Hepatocyte (in vitro differentiated cells): Measurements from ENCODE around the gene ADORA2A. TPM values are rescaled to one million over a fixed set of nuclear protein-coding genes. Genes with fewer than 3 reads are reported as not detected.

ENCODE experiments used
- DNase-seq: peaks from one replicate; pipeline ENCODE4 v3.0.0-alpha.2; 2016; ENCODE audit warnings: low spot score
- H2AFZ ChIP-seq: fragments of 200-600 bp; sonication (generic); 2 replicates; pipeline ENCODE4 v1.6.0; 2016; ENCODE audit warnings: antibody characterized with exemption, mild to moderate bottlenecking
- H3K27ac ChIP-seq: fragments of 200-600 bp; sonication (generic); 2 replicates; pipeline ENCODE4 v1.5.1; 2016; ENCODE audit warnings: mild to moderate bottlenecking
- H3K27me3 ChIP-seq: fragments of 200-600 bp; sonication (generic); 2 replicates; pipeline ENCODE4 v1.6.1; 2016
- H3K36me3 ChIP-seq: fragments of 200-600 bp; sonication (generic); replicated peaks from 2 replicates; pipeline ENCODE4 v1.5.1; 2016; ENCODE audit warnings: low read depth; ENCODE audit not compliant: insufficient read depth
- H3K4me1 ChIP-seq: fragments of 200-600 bp; sonication (generic); 2 replicates; pipeline ENCODE4 v1.5.1; 2016; ENCODE audit warnings: mild to moderate bottlenecking, moderate library complexity; ENCODE audit not compliant: insufficient read depth
- H3K4me2 ChIP-seq: fragments of 200-600 bp; sonication (generic); 2 replicates; pipeline ENCODE4 v1.6.0; 2016
- H3K4me3 ChIP-seq: fragments of 200-600 bp; sonication (generic); 2 replicates; pipeline ENCODE4 v1.5.1; 2016; ENCODE audit warnings: mild to moderate bottlenecking
- H3K79me2 ChIP-seq: fragments of 200-600 bp; sonication (generic); 2 replicates; pipeline ENCODE4 v1.6.0; 2017; ENCODE audit warnings: mild to moderate bottlenecking
- H3K9me2 ChIP-seq: fragments of 200-600 bp; sonication (generic); replicated peaks from 2 replicates; pipeline ENCODE4 v1.6.0; 2017; ENCODE audit warnings: mild to moderate bottlenecking; ENCODE audit not compliant: insufficient read depth
- H3K9me3 ChIP-seq: fragments of 200-600 bp; sonication (generic); 2 replicates; pipeline ENCODE4 v1.5.1; 2016; ENCODE audit warnings: low read depth, mild to moderate bottlenecking
- H4K20me1 ChIP-seq: fragments of 200-600 bp; sonication (generic); 2 replicates; pipeline ENCODE4 v1.6.0; 2016; ENCODE audit warnings: mild to moderate bottlenecking; ENCODE audit not compliant: insufficient read depth, poor library complexity, severe bottlenecking
- CTCF ChIP-seq: fragments of 200-600 bp; sonication (generic); IDR thresholded peaks from 2 replicates; pipeline ENCODE4 v1.5.1; 2016; ENCODE audit warnings: antibody characterized with exemption, mild to moderate bottlenecking; ENCODE audit not compliant: poor library complexity
- EZH2 ChIP-seq: fragments of 200-600 bp; sonication (generic); IDR thresholded peaks from 2 replicates; pipeline ENCODE4 v1.6.1; 2016; ENCODE audit warnings: antibody characterized with exemption, mild to moderate bottlenecking, borderline replicate concordance
- EZH2phosphoT487 ChIP-seq: fragments of 200-600 bp; sonication (generic); IDR thresholded peaks from one replicate; pipeline ENCODE4 v1.6.1; 2018; ENCODE audit warnings: antibody characterized with exemption, mild to moderate bottlenecking, low read depth, moderate library complexity; ENCODE audit not compliant: unreplicated experiment, severe bottlenecking
- WGBS: methylation state at CpG from one replicate; pipeline ENCODE4 v1.1.6; 2016; ENCODE audit warnings: low lambda C conversion rate; ENCODE audit errors: missing lambda C conversion rate; 5-methylcytosine and 5-hydroxymethylcytosine counted together
- polyA plus RNA-seq: library from polyadenylated mRNA; unstranded; fragments of >200 nt; fragmentation: Nextera tagmentation; extraction: Ambion mirVana; gene quantifications from 2 replicates; pipeline ENCODE4 v1.2.1, GENCODE V29; 2016
- total RNA-seq: library from RNA; depleted of rRNA; stranded (reverse); fragments of >200 nt; gene quantifications from 2 replicates; pipeline ENCODE4 v1.2.3, GENCODE V29; 2014

Gene ADORA2A
- total and polyA plus RNA-seq, 2 experiments from 2014 or later: 1.2 to 3.3 TPM

GRCh38 chr22:24442352-24442744 lies 14.9 kb downstream of the ADORA2A start:
- Histone ChIP-seq H3K9me2 (no peaks in the 10 kb centered on the region), H4K20me1 (no peaks in the 10 kb centered on the region), H3K4me1 (no peaks in the 10 kb centered on the region), H3K27ac (no peak overlapping the region), H3K36me3 (no peaks in the 10 kb centered on the region), H3K27me3 (no peaks in the 10 kb centered on the region), H3K4me3 (no peak overlapping the region), H3K9me3 (no peaks in the 10 kb centered on the region), H3K79me2 (no peaks in the 10 kb centered on the region), H2AFZ (no peak overlapping the region), H3K4me2 (no peak overlapping the region)
- TF ChIP-seq EZH2: no peak
- no peak for TF ChIP-seq EZH2phosphoT487
- no peak for TF ChIP-seq CTCF
- WGBS: 82% methylated on average over 8 of the region's 8 CpGs
- no peak for DNase-seq

GRCh38 chr22:24443668-24444067 lies 16.3 kb downstream of the ADORA2A start:
- Histone ChIP-seq H3K27me3 (no peaks in the 10 kb centered on the region), H3K27ac (no peak overlapping the region), H3K9me3 (no peaks in the 10 kb centered on the region), H3K9me2 (no peaks in the 10 kb centered on the region), H3K4me3 (no peak overlapping the region), H3K79me2 (no peaks in the 10 kb centered on the region), H3K4me1 (no peaks in the 10 kb centered on the region), H3K4me2 (no peak overlapping the region), H3K36me3 (no peaks in the 10 kb centered on the region), H4K20me1 (no peaks in the 10 kb centered on the region), H2AFZ (no peak overlapping the region)
- DNase-seq: no peak
- no peak for TF ChIP-seq EZH2
- TF ChIP-seq CTCF: no peak
- no peak for TF ChIP-seq EZH2phosphoT487

- H2AFZ ChIP-seq: no peak overlapping the region
- 95% methylated on average over 3 of the region's 3 CpGs for WGBS
- no peak for DNase-seq
- no peak overlapping the region for H3K4me2 ChIP-seq
- no peaks in the 10 kb centered on the region for H4K20me1 ChIP-seq
- no peak overlapping the region for H3K4me3 ChIP-seq
- no peaks in the 10 kb centered on the region for H3K36me3 ChIP-seq
- no peak overlapping the region for H3K27ac ChIP-seq
- TF ChIP-seq CTCF: no peak
- H3K27me3 ChIP-seq: no peaks in the 10 kb centered on the region
- H3K79me2 ChIP-seq: no peaks in the 10 kb centered on the region
- no peaks in the 10 kb centered on the region for H3K9me3 ChIP-seq
- H3K9me2 ChIP-seq: no peaks in the 10 kb centered on the region
- no peaks in the 10 kb centered on the region for H3K4me1 ChIP-seq
These were observed 16.9 kb downstream of the ADORA2A start for GRCh38 chr22:24444251-24444650.
